RWPE2 (cell line): ENCODE measurements around the gene KCNK7.

Experiments
- ATAC-seq: fragments of 200-7000 bp; cut with Tn5 transposase; 3 replicates; pipeline ENCODE4 v1.9.1; 2021; ENCODE audit warnings: low read depth
- DNase-seq: peaks from one replicate; pipeline ENCODE4 v3.0.0-alpha.2; 2020; ENCODE audit warnings: low spot score
- H3K27ac ChIP-seq: fragments of 450-650 bp; 2 replicates; pipeline ENCODE4 v1.5.1; 2017; ENCODE audit warnings: mild to moderate bottlenecking; ENCODE audit not compliant: poor library complexity, severe bottlenecking
- H3K27me3 ChIP-seq: fragments of 250-450 bp; sonication (Bioruptor Pico); 2 replicates; pipeline ENCODE4 v1.5.1; 2021; ENCODE audit warnings: mild to moderate bottlenecking, moderate library complexity; ENCODE audit not compliant: insufficient read depth, poor library complexity, severe bottlenecking
- H3K36me3 ChIP-seq: fragments of 250-450 bp; sonication (Bioruptor Pico); 2 replicates; pipeline ENCODE4 v1.5.1; 2020; ENCODE audit warnings: low read depth, mild to moderate bottlenecking, moderate library complexity
- H3K4me1 ChIP-seq: fragments of 250-450 bp; sonication (Bioruptor Pico); 2 replicates; pipeline ENCODE4 v1.5.1; 2021; ENCODE audit warnings: mild to moderate bottlenecking, moderate library complexity; ENCODE audit not compliant: insufficient read depth, poor library complexity, severe bottlenecking
- H3K4me3 ChIP-seq: fragments of 250-450 bp; sonication (Bioruptor Pico); 2 replicates; pipeline ENCODE4 v1.5.1; 2021; ENCODE audit warnings: mild to moderate bottlenecking, moderate library complexity; ENCODE audit not compliant: severe bottlenecking
- H3K9me3 ChIP-seq: fragments of 250-450 bp; sonication (Bioruptor Pico); 2 replicates; pipeline ENCODE4 v1.5.1; 2021; ENCODE audit warnings: mild to moderate bottlenecking, moderate library complexity; ENCODE audit not compliant: severe bottlenecking
- TF ChIP-seq, protein P1 (sequence below): fragments of 450-650 bp; IDR thresholded peaks from one replicate; pipeline ENCODE4 v1.5.1; 2017; ENCODE audit warnings: mild to moderate bottlenecking, moderate library complexity; ENCODE audit not compliant: poor library complexity, severe bottlenecking

The KCNK7 gene

DNA sequence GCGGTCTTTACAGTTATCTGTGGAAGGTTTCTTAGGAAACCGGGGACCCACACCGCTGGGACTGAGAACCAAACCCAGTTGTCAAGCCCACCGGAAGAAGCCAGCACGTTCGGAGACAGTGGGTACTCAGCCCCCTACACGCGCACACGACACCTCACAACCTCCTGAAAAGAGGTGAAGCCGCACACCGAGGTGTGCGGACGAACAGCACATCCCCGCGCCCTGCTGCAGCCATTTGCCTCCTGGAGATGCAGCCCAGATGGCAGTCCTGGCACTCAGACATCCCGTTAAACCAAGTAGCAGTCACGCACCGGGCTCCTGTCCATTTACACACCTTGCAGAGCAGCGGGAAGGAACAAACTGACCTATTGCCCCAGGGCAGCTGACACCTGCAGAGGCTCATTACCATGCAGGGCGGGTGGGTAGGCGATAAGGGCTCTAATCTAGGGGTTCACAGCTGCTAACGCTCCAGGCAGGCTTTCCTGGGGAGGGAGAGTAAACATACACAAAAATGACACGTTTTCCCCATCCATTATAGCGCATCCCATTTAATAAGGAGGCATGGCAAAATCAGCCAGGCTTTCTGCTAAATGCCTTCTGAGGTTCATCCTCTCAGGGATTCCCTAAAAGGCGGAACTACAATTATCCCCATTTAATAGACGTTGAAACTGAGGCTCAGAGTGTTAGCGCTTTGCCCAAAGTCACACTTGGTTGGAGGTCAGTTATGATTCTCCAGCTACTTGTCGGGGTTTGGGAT is 20.6 kb downstream of the KCNK7 start:
- Histone ChIP-seq H3K27ac (peak overlapping the region; percentile 86), H3K36me3 (peaks cover 18% of the 10 kb centered on the region), H3K9me3 (no peaks in the 10 kb centered on the region), H3K27me3 (no peaks in the 10 kb centered on the region), H3K4me1 (peaks cover 16% of the 10 kb centered on the region), H3K4me3 (peak overlapping the region; percentile 83)
- TF ChIP-seq, protein P1, sequence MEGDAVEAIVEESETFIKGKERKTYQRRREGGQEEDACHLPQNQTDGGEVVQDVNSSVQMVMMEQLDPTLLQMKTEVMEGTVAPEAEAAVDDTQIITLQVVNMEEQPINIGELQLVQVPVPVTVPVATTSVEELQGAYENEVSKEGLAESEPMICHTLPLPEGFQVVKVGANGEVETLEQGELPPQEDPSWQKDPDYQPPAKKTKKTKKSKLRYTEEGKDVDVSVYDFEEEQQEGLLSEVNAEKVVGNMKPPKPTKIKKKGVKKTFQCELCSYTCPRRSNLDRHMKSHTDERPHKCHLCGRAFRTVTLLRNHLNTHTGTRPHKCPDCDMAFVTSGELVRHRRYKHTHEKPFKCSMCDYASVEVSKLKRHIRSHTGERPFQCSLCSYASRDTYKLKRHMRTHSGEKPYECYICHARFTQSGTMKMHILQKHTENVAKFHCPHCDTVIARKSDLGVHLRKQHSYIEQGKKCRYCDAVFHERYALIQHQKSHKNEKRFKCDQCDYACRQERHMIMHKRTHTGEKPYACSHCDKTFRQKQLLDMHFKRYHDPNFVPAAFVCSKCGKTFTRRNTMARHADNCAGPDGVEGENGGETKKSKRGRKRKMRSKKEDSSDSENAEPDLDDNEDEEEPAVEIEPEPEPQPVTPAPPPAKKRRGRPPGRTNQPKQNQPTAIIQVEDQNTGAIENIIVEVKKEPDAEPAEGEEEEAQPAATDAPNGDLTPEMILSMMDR: no peak
- DNase-seq: no peak
- no peak for ATAC-seq

DNA sequence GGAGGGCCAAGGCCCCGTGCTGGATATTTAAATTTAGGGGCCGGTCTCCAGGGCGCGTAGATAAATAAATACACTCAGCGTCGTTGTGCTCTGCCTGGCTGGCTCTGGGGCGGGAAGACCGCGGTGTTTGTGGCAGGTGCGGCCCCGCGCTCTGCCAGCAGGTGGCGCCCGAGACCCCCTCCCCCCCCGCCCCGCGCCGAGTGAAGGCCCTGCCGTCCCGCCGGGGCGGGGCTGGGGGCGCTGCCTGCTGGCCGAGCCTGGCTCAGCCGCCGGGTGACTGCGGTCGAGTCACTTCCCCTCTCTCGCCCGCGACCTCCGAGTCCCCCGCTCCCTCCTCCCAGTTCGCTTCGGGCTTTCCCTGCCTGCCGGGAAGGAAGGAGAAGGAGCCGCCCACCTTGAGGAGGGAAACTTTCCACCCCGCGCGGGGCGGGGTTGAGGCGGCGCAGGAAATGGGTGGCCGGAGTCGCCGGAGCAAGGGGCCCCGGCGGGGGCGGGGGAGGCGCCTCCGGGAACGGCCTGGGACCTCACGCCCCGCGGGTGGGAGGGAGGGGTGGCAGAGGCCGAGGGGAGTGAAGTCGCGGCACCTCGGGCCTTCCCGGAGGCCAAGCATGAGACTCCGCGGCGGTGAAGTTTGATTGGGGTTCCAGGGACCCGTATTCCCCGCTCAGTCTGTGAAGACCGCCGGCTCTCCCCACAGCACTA is 21.3 kb downstream of the KCNK7 start:
- ATAC-seq: peak; percentile 27
- DNase-seq: peak; percentile 95
- Histone ChIP-seq H3K4me1 (peaks cover 16% of the 10 kb centered on the region), H3K9me3 (no peaks in the 10 kb centered on the region), H3K36me3 (peaks cover 16% of the 10 kb centered on the region), H3K27ac (peak overlapping the region; percentile 86), H3K27me3 (no peaks in the 10 kb centered on the region), H3K4me3 (peak overlapping the region; percentile 22)
- TF ChIP-seq, protein P1: peak; percentile 97

DNA sequence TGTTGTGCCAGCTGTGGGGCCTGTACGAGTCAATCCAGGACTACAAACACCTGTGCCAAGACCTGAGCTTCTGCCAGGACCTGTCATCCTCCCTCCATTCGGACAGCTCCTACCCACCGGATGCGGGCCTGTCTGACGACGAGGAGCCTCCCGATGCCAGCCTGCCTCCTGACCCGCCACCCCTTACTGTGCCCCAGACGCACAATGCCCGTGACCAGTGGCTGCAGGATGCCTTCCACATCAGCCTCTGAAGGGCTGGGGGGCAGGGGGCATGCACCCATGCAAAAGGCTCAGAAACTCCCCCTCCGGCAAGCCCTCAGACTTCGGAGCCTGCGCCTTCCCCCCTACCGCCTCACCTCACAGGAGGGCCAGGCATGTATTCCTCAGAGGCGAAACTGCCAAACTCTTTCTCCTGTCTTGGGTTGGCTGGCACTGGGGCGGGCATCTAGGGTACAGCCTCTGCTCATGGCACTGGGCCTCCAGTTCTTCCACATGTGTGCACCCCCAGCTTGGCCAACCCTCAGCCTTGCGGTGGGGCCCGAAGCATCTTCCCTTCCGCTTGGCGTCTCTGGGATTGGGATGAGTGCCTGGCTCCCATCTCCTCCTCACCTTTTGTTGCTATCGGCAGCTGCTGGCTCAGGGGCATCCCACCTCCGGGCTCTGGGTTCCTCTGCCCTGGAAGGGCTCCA is 22.1 kb downstream of the KCNK7 start:
- H3K4me1 ChIP-seq: peaks cover 20% of the 10 kb centered on the region
- DNase-seq (peak; percentile 58), ATAC-seq (no peak)
- no peaks in the 10 kb centered on the region for H3K9me3 ChIP-seq
- no peaks in the 10 kb centered on the region for H3K27me3 ChIP-seq
- TF ChIP-seq, protein P1: no peak
- H3K4me3 ChIP-seq: peak overlapping the region; percentile 78
- peak overlapping the region; percentile 86 for H3K27ac ChIP-seq
- peaks cover 17% of the 10 kb centered on the region for H3K36me3 ChIP-seq

DNA sequence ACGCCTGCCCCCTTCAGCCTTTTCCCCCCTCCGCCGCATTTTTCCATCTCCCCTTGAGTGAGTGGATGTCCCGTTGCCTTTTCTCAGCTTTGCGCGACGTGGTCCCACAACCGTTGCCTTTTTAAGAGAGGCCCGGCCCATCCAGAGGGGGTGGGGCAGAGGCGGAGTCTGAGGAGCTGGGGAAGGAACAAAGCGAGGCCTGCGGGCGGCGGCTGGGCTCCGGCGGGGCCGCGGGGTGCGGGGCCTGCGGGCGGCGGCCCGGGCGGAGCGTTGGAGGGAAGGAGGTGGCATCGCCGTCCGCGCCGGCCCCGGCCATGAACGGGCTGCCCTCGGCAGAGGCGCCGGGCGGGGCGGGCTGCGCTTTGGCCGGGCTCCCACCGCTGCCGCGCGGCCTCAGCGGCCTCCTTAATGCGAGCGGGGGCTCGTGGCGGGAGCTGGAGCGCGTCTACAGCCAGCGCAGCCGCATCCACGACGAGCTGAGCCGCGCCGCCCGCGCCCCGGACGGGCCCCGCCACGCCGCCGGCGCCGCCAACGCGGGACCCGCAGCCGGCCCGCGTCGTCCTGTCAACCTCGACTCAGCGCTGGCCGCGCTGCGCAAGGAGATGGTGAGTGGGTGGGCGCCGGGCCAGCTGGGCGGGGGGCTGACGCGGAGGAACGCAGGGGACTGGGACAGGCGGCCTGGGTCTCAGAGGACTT is 23.1 kb downstream of the KCNK7 start, which contains the start of gene FAM89B:
FAM89B (plus strand) TSS at position 183 of the 696 bp plus-strand sequence; CDS start at position 315, 132 bp downstream.
- TF ChIP-seq, protein P1: peak; percentile 4
- peak within 1 kb of the TSS; percentile 78 for H3K4me3 ChIP-seq
- no peaks in the 10 kb centered on the region for H3K9me3 ChIP-seq
- ATAC-seq (peak; percentile 13; the same call in 1 of the 3 replicates), DNase-seq (peak; percentile 87)
- H3K27ac ChIP-seq: peak within 1 kb of the TSS; percentile 86
- H3K27me3 ChIP-seq: no peaks in the 10 kb centered on the region
- H3K4me1 ChIP-seq: peaks cover 19% of the 10 kb centered on the region
- peaks cover 10% of the 10 kb centered on the region for H3K36me3 ChIP-seq
